ENCODE measurements around the gene RFTN2.
A peak's percentile ranks its signal among the peaks of the same experiment; 100 is the strongest.
"Not testable (repeated sequence)": the region's sequence is repeated elsewhere in the genome, so short reads cannot be mapped to it uniquely, and the experiment has no call there.

RFTN2 gene, protein sequence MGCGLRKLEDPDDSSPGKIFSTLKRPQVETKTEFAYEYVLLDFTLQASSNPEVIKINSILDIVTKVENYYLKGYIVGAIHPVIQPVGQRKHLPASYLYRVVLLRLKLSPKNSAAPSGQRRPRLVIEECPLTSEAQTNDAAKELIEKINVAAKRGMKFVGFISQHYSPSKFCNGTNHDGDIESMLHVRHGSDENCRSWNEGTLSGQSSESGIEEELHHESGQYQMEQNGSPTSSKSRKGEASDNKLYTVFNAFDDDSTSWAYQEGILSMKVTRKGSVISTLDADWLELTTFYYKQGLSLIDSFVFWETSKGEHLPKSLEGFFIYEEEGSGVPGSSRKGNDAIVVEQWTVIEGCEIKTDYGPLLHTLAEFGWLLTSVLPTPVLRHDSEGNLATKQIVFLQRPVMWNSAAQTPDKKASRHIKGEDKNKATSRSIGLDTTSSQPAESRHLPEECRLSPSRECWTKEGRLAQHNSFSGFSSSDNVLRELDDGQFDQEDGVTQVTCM

DNA sequence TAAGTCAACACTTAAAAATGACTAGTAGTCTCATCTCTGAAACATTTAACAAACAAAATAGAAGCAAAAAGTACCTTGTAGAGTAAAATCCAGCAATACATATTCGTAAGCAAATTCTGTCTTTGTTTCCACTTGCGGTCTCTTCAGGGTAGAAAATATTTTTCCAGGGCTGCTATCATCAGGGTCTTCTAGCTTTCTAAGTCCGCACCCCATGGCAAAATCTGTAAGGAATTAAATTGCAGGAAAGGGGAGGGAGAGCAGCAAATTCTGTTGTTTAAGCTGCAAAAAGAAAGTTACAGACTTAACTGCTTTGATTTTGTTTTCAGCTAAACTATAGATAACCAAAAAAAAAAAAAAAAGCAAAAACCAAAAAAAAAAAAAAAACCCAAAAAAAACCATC is at the start of gene RFTN2:
Gene RFTN2, minus strand, starts transcription at position 342 of the 400 bp plus-strand sequence. Its CDS starts 129 bp downstream, at position 213.
- DNase-seq, result no peak

DNA sequence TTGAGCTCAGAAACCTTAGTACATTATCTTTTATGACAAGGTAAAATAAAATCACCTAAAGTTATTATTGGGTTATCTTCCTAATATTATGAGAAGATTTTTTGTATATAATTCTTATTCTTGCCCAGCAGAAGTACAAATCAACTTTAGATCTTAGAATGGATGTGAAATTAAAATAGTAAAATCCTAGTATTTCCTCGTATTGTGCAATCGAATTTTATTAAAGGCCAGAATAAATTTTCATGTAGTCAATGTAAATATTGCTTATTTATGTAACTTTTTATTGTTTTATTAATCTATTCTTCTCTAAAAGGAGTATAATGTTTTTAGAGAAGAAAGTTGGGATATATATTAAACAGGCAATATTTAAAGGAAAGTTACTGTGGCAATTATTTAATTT is 42.5 kb upstream of the RFTN2 start:
- no peak for DNase-seq

DNA sequence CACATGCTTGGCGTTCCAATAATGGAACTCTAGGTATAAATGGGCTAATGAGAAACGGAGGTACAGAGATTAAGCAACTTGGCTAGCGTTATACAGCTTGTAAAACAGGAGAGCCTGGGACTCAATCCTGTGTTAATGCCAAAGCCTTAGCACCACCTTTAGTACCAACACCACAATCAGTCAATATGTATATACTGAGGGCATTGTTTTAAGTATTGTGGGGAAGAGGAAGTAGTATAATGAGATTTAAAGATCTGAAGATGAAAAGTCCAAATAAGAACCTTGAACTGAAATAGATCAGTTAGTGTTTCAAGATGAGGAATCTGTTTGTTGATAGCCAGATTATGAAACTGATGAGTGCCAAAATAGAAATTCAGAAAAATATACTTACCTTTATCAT is 37.9 kb upstream of the RFTN2 start:
- DNase-seq, result no peak

DNA sequence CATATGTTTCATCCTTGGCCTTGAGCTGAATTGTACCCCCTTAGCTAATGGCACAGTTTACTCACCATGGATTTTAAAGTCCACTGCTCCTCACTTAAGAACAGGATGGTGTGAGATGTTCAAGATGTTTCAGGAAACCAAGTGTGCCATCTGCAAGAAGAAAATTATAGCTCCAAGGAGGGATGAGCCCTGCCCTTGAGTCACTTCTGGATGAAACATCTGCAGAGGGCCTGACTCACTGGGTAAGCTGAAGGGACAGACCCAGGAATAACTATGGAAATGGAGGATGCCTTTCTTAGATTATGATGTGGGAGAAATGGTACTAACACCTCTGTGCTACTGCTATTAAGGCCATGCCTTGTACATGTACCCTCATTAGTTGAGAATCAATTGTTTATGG is 36.2 kb upstream of the RFTN2 start:
- no peak for DNase-seq

DNA sequence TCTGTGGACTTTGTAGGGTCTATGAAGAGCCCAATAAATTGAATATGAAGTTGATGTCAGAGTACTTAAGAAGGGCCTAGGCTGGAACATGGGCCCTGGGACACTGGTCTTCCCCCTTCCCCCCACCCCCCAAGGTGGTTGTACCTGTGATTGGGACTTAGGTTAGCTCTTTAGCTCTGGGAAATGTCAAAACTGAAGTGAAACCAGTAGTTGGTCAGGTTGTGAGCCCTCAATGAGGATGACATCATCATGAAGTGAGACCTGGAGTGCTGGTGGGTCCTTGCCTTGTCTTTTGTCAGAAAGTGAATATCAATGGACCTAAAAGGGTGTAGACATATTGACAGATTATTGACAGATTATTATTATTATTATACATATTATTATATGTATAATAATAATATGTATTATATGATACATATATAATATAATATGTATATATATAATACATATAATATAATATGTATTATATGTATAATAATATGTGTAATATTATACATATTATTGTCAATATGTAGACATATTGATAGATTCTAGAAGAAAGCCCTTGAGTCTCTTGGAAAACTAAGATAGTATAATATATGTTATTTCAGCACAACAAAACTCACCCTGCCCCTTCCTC is 35.1 kb upstream of the RFTN2 start:
- no peak for DNase-seq

DNA sequence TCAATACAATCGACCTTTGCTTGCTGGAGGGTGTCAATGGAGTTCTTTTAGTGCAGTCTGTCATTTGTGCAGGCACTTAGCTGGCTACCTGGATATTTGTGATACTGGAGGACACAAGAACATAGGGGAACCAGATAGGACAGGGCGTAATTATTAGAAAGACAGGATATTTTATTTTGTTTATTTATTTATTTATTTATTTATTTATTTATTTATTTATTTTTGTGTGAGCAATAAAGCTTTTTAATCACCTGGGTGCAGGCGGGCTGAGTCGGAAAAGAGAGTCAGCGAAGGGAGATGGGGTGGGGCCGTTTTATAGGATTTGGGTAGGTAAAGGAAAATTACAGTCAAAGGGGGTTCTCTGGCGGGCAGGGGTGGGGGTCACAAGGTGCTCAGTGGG is 33.8 kb upstream of the RFTN2 start:
- not testable (repeated sequence) for DNase-seq

DNA sequence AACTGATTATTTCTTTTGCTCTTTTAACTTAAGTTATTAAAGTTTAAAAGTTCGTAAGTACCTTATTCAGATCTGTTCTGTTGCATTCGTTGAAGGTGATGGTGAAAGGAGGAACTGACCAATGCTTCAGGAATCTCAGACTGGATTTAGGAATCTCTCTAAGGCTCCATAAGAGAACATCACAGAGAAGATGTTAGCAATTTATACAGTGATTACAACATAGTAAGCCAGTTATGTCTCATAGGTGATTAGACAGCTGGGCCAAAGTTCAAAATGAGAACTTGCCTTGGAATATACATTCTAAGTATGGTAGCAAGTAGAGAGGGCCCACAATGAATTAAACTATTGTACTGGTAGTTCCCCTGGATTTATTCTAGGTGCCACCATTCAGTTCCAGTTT is 32.9 kb upstream of the RFTN2 start:
- no peak for DNase-seq

DNA sequence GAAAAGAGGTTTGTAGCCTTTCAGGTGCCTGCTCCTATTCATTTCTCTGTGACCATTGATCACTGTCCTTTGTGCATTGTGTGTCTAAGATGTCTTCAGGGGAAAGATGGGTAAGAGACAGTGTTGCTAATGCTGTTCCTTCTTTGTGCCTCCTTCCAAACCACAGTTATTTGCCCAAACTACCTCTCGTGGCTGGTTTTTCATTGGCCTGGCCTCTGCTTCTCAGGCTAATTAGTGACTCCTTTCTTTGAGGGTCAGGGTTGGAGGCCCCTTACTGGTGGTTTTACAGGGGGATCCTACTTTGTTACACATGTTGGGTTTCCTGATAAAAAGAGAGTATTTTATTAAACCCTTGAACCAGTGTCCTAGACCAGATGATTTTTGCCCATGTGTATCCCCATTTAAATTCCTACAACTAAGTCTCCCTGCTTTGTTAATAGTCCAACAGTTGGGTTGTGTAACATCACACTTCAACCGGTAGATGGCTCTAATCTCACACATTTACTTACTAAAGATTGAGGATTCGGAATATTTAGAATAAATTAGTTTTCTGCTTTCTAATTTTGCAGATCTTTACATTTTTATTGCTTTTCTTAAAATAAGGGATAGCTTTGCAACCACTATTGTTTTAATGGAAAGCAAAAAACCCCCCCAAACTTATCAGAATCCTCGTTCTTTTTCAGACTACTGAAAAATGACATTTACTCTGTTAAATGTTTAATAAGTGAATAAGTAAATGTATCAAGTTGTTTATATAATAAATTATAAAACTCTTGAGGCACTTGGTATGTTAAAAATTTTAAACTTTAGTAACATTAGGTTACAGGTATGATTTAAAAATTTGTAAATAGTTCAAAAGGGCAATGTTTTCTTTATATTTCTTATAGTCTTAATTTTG is 32.2 kb upstream of the RFTN2 start:
- DNase-seq, result no peak

DNA sequence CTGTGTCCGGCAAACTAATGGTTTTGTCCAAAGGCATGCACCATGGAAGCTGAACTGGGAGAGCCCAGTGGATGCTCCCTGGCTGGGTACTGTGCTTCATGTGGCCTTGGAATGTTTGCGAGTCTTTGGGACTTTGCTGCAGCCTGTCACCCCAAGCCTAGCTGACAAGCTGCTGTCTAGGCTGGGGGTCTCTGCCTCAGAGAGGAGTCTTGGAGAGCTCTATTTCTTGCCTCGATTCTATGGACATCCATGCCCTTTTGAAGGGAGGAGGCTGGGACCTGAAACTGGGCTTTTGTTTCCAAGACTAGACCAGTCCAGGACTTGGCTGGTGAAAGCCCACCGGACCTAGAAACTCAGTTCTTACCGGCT is 31.4 kb upstream of the RFTN2 start:
- DNase-seq, result no peak

DNA sequence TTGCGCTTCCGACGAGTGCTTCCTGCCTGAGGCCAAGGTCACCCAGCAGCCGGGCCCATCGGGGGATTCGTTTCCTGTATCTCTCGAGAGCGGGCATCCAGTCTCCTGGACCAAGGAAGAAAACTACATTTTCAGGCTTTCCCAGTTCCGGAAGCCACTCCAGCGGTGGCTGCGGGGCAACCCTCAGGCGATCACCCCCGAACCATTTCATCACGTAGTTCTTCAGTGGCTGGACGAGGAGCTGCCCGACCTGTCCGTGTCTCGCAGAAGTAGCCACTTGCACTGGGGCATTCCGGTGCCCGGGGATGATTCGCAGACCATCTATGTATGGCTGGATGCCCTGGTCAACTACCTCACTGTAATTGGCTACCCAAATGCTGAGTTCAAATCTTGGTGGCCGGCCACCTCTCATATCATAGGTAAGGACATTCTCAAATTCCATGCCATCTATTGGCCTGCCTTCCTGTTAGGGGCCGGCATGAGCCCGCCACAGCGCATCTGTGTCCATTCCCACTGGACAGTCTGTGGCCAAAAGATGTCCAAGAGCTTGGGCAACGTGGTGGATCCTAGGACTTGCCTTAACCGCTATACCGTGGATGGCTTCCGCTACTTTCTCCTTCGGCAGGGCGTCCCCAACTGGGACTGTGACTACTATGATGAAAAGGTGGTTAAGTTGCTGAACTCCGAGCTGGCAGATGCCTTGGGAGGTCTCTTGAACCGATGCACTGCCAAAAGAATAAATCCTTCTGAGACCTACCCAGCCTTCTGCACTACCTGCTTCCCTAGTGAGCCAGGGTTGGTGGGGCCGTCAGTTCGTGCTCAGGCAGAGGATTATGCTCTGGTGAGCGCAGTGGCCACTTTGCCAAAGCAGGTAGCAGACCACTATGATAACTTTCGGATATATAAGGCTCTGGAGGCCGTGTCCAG is 30.8 kb upstream of the RFTN2 start:
- DNase-seq, result no peak

DNA sequence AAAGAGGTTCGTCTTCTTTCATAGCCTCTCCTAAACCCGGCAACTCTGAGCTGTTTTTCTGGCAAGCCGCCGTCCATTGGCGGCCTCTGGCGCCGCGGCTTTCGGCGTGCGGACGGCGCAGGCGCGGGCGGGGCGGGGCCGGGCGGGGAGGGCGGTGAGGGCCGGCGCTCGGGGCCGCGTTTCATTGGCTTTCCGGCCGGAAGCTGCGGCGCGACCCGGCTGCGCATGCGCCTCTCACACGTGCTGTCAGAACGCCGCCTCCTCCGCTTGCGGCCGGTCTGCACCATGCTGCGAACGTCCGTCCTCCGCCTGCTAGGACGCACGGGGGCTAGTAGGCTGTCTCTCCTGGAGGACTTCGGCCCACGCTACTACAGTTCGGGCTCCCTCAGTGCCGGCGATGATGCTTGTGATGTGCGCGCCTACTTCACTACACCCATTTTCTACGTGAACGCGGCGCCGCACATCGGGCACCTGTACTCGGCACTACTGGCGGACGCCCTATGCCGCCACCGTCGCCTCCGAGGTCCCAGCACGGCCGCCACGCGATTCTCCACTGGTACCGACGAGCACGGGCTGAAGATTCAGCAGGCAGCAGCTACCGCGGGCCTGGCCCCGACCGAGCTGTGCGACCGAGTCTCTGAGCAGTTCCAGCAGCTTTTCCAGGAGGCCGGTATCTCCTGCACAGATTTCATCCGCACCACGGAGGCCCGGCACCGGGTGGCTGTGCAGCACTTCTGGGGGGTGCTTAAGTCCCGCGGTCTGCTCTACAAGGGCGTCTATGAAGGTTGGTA is 29.9 kb upstream of the RFTN2 start, which contains the start of gene MARS2:
Gene MARS2, plus strand, starts transcription at position 249 of the 791 bp plus-strand sequence. Its CDS starts 37 bp downstream, at position 286.
- peak; percentile 91 for DNase-seq

DNA sequence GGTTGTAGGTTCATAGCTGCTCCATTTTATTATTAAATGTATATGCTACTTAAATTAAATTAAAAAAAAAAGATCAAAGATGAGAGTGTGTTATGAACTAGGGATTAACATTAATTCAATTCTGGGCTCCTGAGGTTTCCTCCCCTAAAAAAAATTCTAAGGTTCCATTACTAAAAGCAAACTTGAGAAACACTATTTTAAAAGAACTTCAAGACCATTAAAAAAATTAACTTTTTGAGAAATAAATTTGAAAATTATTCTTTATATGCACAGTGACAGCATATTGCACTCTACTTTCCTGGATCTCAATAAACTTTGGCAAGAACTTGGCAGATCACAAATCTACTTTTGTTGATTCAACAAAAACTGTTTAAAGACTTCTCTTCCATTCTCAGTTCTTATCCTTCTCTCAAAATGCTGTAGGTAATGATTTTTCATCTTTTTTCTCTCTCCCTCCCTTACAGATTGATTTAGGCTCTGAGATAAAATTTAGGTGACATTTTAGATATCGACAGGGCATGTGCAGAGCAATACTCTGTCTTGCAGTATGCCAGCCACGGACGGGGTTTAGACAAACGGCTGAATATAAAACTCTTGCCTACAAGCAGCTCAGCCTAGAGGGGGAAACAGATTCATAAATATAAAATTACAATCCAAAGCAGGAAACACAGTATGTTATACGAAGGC is 29.2 kb upstream of the RFTN2 start:
- no peak for DNase-seq

DNA sequence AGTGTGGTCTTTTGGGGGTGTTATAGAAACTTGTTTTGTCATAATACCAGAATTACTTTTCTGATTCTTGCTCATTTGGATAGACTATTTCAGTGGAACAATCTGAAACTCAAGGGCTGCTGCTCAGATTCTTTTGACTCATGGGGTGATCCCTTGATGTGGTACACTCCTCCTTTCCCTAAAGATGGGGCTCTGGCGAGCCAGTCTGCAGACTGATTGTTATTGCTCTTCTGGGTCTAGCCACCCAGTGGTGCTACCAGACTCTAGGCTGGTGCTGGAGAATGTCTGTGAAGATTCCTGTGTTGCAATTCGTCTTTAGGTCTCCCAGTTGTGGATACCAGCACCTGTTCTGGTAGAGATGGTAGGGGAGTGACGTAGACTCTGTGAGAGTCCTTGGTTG is 25.6 kb upstream of the RFTN2 start:
- DNase-seq, result no peak

DNA sequence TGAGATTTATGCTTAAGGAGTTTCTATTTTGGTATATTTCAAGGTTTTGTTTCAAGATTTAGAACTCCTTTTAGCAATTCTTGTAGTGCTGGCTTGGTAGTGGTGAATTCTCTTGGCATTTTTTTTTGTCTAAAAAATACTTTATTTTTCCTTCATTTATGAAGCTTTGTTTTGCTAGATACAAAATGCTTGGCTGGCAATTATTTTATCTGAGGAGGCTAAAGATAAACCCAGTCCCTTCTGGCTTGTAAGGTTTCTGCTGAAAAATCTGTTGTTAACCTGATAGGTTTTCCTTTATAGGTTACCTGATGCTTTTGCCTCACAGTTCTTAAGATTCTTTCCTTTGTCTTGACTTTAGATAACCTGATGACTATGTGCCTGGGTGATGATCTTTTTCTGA is 24.3 kb upstream of the RFTN2 start:
- not testable (repeated sequence) for DNase-seq

DNA sequence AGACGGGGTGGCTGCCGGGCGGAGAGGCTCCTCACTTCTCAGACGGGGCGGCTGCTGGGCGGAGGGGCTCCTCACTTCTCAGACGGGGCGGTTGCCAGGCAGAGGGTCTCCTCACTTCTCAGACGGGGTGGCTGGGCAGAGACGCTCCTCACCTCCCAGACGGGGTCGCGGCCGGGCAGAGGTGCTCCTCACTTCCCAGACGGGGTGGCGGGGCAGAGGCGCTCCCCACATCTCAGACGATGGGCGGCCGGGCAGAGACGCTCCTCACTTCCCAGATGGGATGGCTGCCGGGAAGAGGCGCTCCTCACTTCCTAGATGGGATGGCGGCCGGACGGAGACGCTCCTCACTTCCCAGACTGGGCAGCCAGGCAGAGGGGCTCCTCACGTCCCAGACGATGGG is 21.2 kb upstream of the RFTN2 start:
- not testable (repeated sequence) for DNase-seq

DNA sequence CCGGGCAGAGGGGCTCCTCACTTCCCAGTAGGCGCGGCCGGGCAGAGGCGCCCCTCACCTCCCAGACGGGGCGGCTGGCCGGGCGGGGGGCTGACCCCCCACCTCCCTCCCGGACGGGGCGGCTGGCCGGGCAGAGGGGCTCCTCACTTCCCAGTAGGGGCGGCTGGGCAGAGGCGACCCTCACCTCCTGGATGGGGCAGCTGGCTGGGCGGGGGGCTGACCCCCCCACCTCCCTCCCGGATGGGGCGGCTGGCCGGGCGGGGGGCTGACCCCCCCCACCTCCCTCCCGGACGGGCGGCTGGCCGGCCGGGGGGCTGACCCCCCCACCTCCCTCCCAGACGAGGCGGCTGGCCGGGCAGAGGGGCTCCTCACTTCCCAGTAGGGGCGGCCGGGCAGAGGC is 20.6 kb upstream of the RFTN2 start:
- DNase-seq, result not testable (repeated sequence)

DNA sequence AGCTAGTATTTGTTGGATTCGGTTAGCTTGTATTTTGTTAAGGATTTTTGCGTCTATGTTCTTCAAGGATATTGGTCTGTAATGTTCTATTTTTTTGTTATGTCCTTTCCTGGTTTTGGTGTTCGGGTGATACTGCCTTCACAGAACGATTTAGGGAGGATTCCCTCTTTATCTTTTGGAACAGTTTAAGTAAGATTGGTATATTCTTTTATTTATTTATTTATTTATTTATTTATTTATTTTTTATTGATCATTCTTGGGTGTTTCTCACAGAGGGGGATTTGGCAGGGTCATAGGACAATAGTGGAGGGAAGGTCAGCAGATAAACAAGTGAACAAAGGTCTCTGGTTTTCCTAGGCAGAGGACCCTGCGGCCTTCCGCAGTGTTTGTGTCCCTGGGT is 19.8 kb upstream of the RFTN2 start:
- DNase-seq, result not testable (repeated sequence)

DNA sequence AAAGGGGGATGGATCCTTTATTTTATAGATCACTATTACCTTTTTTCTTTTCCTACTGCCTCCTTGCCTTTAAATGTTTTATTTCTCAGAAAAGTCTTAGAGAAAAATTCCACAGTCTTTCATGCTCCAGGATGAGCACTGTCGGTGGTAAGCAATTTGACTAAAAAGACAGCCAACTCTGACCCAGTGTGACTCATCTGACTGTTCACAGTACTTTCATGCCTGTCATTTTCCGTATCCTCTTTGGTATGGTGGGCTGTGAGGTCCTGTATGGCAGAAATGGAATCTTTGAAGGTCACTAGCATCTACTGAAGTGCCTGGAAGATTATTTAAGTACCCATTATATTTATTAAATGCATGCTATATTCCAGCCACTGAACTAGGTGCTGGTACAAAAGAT is 2.1 kb upstream of the RFTN2 start:
- no peak for DNase-seq

DNA sequence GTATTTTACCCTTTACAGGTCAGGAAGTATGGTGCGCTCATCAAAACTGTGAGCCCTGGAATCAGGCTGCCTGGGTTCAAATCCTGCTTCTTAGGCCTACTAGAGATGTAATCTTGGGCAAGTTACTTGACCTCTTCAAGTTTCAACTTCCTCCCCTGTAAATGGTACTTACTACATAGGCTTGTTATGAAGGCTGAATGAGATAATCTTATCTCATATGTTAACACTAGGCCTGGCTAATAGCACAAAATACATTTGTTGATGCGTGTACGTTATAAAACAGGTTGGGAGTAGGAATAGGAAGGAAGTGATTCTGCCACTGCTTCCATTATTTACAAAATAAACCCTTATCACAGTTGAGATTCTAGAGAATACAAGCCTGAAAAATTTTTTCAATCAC is 1.7 kb upstream of the RFTN2 start:
- DNase-seq, result no peak

DNA sequence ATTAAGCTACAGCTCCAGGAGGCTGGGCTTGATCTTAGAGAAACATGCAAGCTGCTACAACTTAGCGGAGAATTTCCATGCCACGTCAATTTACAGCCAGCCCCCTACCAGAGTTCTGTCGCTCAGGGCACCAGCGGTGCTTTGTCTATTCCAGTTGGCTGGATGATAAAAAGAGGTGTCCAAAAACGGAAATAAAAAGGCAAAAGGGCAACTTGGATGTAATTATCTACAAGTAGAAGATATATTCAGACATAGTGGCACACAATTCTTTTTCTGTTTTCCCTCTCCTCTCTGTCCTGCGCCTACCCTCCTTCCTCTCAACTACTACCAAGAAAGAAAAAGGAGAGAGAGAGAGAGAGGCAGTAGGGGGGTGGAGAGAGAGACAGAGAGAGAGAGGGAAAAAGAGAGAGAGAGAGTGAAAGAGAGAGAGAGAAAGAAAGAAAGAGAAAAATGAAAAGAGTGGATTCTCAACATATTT is 363 bp upstream of the RFTN2 start:
- no peak for DNase-seq

DNA sequence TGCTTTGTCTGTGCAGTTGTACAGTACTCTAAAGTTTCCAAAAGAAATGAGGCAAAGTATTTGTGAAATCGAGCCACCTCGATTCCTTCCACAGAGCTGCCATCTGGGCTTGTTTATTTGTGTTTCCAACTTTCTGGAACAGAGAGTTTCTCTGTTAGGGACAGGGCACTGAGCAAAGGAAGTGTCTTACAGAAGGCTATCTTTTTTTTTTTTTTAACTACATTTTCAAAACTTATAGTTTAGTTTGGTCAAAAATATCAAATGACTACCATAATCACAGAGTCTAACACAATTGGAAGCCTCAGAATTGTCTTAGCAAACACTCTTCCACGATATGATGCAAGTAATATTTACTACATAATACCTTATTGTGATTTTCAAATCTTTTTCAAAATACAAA is 796 bp downstream of the RFTN2 start:
- no peak for DNase-seq
